ENCODE results near the gene MSRB2.

- TF ChIP-seq CREB5 (CRISPR knock-in tag; IDR thresholded peaks at IDR 0.05; ENCODE audit: low read depth) (no peak), TOX (CRISPR knock-in tag; IDR thresholded peaks at IDR 0.05; ENCODE audit: borderline replicate concordance) (no peak), PATZ1 (CRISPR knock-in tag; IDR thresholded peaks at IDR 0.05; ENCODE audit: borderline replicate concordance) (no peak)
Observed at GRCh38 chr10:23088609-23089008, 6.8 kb upstream of the MSRB2 start.

Data from SK-N-SH treated with all-trans-retinoic acid at 6 μM for 48 hours (cell line).